IMR-90 (cell line): ENCODE measurements around the gene APLF.
"Not testable (repeated sequence)": the region's sequence is repeated elsewhere in the genome, so short reads cannot be mapped to it uniquely, and the experiment has no call there.

Source experiments
- BHLHE40 ChIP-seq: fragments of 150-350 bp; IDR thresholded peaks from 2 replicates; pipeline ENCODE4 v1.6.1; 2016; ENCODE audit warnings: mild to moderate bottlenecking, low read depth, low read length
- CTCF ChIP-seq: conservative IDR thresholded peaks from 2 replicates; pipeline ENCODE4 v1.5.1; 2012; ENCODE audit warnings: mild to moderate bottlenecking, low read depth, low read length, improper control_type of control experiment
- FOS ChIP-seq: fragments of 150-350 bp; IDR thresholded peaks from 2 replicates; pipeline ENCODE4 v1.6.1; 2016; ENCODE audit warnings: low read depth, low read length
- MAFK ChIP-seq: IDR thresholded peaks from 2 replicates; pipeline ENCODE4 v1.6.1; 2012; ENCODE audit warnings: low read depth, low read length, improper control_type of control experiment
- RAD21 ChIP-seq: IDR thresholded peaks from 2 replicates; pipeline ENCODE4 v1.6.1; 2012; ENCODE audit warnings: low read length, improper control_type of control experiment
- RFX5 ChIP-seq: IDR thresholded peaks from 2 replicates; pipeline ENCODE4 v1.8.0; 2012; ENCODE audit warnings: low read depth, mild to moderate bottlenecking, low read length, moderate library complexity
- SMC3 ChIP-seq: fragments of 150-350 bp; IDR thresholded peaks from 2 replicates; pipeline ENCODE4 v1.6.1; 2016; ENCODE audit warnings: low read depth, mild to moderate bottlenecking, antibody characterized with exemption, low read length, moderate library complexity

DNA sequence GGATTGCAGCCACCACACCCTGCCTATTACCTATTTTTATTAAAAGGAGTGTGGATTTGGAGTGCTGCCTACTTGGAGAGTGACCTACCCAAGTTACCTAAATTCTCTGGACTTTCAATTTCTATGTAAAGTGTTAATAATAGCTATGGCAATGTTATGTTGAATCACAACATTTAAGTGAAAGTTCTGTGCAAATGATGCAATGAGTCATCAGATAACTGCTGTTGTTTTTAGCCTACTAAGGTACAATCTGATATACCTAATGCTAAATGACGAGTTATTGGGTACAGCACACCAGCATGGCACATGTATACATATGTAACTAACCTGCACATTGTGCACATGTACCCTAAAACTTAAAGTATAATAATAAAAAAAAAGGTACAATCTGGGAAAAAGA, 21.2 kb downstream of the APLF start:
- not testable (repeated sequence) for TF ChIP-seq SMC3, CTCF, RAD21, BHLHE40, MAFK, RFX5
- 0 out of 2 replicates have a peak, but pooled peaks have one; percentile 32 for TF ChIP-seq FOS
